C4-2B (cell line): ENCODE data around the gene KAZN.

ENCODE experiments used
- H3K27ac ChIP-seq: fragments of 450-650 bp; 2 replicates; pipeline ENCODE4 v1.5.1; 2017
- CTCF ChIP-seq: fragments of 450-650 bp; conservative IDR thresholded peaks from 2 replicates; pipeline ENCODE4 v1.5.1; 2017; ENCODE audit warnings: mild to moderate bottlenecking
- ZFX ChIP-seq: fragments of 450-650 bp; IDR thresholded peaks from 2 replicates; pipeline ENCODE4 v1.6.1; 2017

KAZN gene

GRCh38 chr1:14630986-14631385, 32.5 kb downstream of the KAZN start:
- H3K27ac ChIP-seq = no peak overlapping the region
- TF ChIP-seq ZFX (no peak), CTCF (no peak)

GRCh38 chr1:14631421-14631820, 32.9 kb downstream of the KAZN start:
- no peak overlapping the region for H3K27ac ChIP-seq
- TF ChIP-seq CTCF (no peak), ZFX (no peak)

GRCh38 chr1:14634486-14634885, 36.0 kb downstream of the KAZN start:
- H3K27ac ChIP-seq = no peak overlapping the region
- TF ChIP-seq ZFX = no peak

GRCh38 chr1:14635421-14635820, 36.9 kb downstream of the KAZN start:
- H3K27ac ChIP-seq = no peak overlapping the region
- TF ChIP-seq CTCF = no peak

GRCh38 chr1:14636897-14637632, 38.6 kb downstream of the KAZN start:
- no peak overlapping the region for H3K27ac ChIP-seq
- no peak for TF ChIP-seq CTCF

- no peak for TF ChIP-seq ZFX
- TF ChIP-seq CTCF = no peak
- H3K27ac ChIP-seq = no peak overlapping the region
These were observed 41.0 kb downstream of the KAZN start for GRCh38 chr1:14639291-14640050.

GRCh38 chr1:14642712-14643111, 44.2 kb downstream of the KAZN start:
- H3K27ac ChIP-seq = no peak overlapping the region
- no peak for TF ChIP-seq CTCF
- TF ChIP-seq ZFX = no peak
